B cell (primary cell): ENCODE measurements around the gene PTPRN2. TPM values are rescaled to one million over a fixed set of nuclear protein-coding genes. Genes with fewer than 3 reads are reported as not detected.

Experiments
- ATAC-seq: fragments of 200-7000 bp; cut with Tn5 transposase; one replicate; pipeline ENCODE4 v1.10.0; 2021; ENCODE audit warnings: low read depth, mild to moderate bottlenecking, moderate number of reproducible peaks, moderate library complexity
- CTCF ChIA-PET: fragments of 350-600 bp; sonication (Branson Sonifier 250); formaldehyde crosslinking; loops from one replicate; lab custom pipeline; 2021; ENCODE audit warnings: antibody characterized with exemption, inconsistent platforms; lab: Charles Lee
- POLR2A ChIA-PET: fragments of 350-600 bp; sonication (Branson Sonifier 250); formaldehyde crosslinking; loops from one replicate; lab custom pipeline; 2021; ENCODE audit warnings: antibody characterized with exemption; lab: Charles Lee
- DNase-seq: peaks from one replicate; pipeline ENCODE4 v3.0.0; 2013
- H2AFZ ChIP-seq: 2 replicates; pipeline ENCODE4 v1.6.1; 2012; ENCODE audit warnings: mild to moderate bottlenecking, low read depth, low read length; ENCODE audit not compliant: insufficient read depth, poor library complexity, severe bottlenecking
- H3K27ac ChIP-seq, 2 donors: 1 replicate in 1 of 2; 2 replicates in 1 of 2; pipeline ENCODE4 v1.5.1; 2012 to 2013; ENCODE audit warnings: low read length in 2 of 2, mild to moderate bottlenecking in 2 of 2, moderate library complexity in 1 of 2
- H3K27me3 ChIP-seq, 4 experiments: fragments of 200-600 bp in 1 of 4; sonication (generic) in 1 of 4; replicated peaks in 1 of 4; 1 replicate in 2 of 4; 2 replicates in 2 of 4; pipeline versions ENCODE4 v1.6.1 to v1.7.0; 2013 to 2016; ENCODE audit warnings: low read length in 3 of 4, mild to moderate bottlenecking in 2 of 4, mixed read lengths in 1 of 4, moderate library complexity in 1 of 4; ENCODE audit not compliant: insufficient read depth in 4 of 4, control insufficient read depth in 3 of 4; ENCODE audit errors: control extremely low read depth in 1 of 4
- H3K36me3 ChIP-seq, 2 experiments: replicated peaks in 1 of 2; 1 replicate in 1 of 2; 2 replicates in 1 of 2; pipeline versions ENCODE4 v1.6.1 to v1.7.1; 2013; ENCODE audit warnings: low read length in 1 of 2; ENCODE audit not compliant: insufficient read depth in 2 of 2, control insufficient read depth in 1 of 2; ENCODE audit errors: control extremely low read depth in 1 of 2, extremely low read depth in 1 of 2
- H3K4me1 ChIP-seq, 2 donors: fragments of 200-600 bp in 1 of 2; sonication (generic) in 1 of 2; 1 replicate in 1 of 2; 2 replicates in 1 of 2; pipeline versions ENCODE4 v1.5.1 to v1.6.1; 2013 to 2017; ENCODE audit warnings: low read length in 2 of 2; ENCODE audit not compliant: control insufficient read depth in 2 of 2, insufficient read depth in 2 of 2
- H3K4me2 ChIP-seq: replicated peaks from 2 replicates; pipeline ENCODE3; 2012; ENCODE audit warnings: mild to moderate bottlenecking, low read depth, low read length; ENCODE audit not compliant: poor library complexity, severe bottlenecking
- H3K4me3 ChIP-seq, 5 experiments: fragments of 200-600 bp in 1 of 5; sonication (generic) in 1 of 5; 1 replicate in 3 of 5; 2 replicates in 2 of 5; pipeline versions ENCODE4 v1.5.1 to v1.7.0; 2011 to 2016; ENCODE audit warnings: low read length in 4 of 5, mild to moderate bottlenecking in 4 of 5, low read depth in 2 of 5, control low read depth in 1 of 5, moderate library complexity in 1 of 5; ENCODE audit not compliant: insufficient read depth in 1 of 5; ENCODE audit errors: control extremely low read depth in 1 of 5, extremely low read depth in 1 of 5
- H3K79me2 ChIP-seq: fragments of 200-600 bp; sonication (generic); one replicate; pipeline ENCODE4 v1.6.0; 2016; ENCODE audit warnings: low read length; ENCODE audit not compliant: control insufficient read depth, insufficient read depth
- H3K9ac ChIP-seq: fragments of 200-600 bp; sonication (generic); 2 replicates; pipeline ENCODE4 v1.6.1; 2017; ENCODE audit warnings: mild to moderate bottlenecking, low read length, moderate library complexity
- H3K9me3 ChIP-seq, 3 donors: one replicate each; pipeline versions ENCODE4 v1.6.1 to v1.7.1; 2013; ENCODE audit warnings: low read length in 2 of 3; ENCODE audit not compliant: control insufficient read depth in 2 of 3, insufficient read depth in 1 of 3; ENCODE audit errors: control extremely low read depth in 1 of 3
- H4K20me1 ChIP-seq: 2 replicates; pipeline ENCODE4 v1.6.0; 2012; ENCODE audit warnings: mild to moderate bottlenecking, low read length; ENCODE audit not compliant: insufficient read depth, control insufficient read depth, poor library complexity, severe bottlenecking
- H3K27ac Mint-ChIP-seq: one replicate; pipeline ENCODE4 v1.8.0; 2021; ENCODE audit warnings: mixed read lengths
- H3K27me3 Mint-ChIP-seq: one replicate; pipeline ENCODE4 v1.8.0; 2021; ENCODE audit warnings: mixed read lengths
- H3K4me1 Mint-ChIP-seq: one replicate; pipeline ENCODE4 v1.8.0; 2021; ENCODE audit warnings: mixed read lengths
- H3K4me3 Mint-ChIP-seq: one replicate; pipeline ENCODE4 v1.8.0; 2021; ENCODE audit warnings: mixed read lengths
- H3K9me3 Mint-ChIP-seq: one replicate; pipeline ENCODE4 v1.8.0; 2022; ENCODE audit warnings: mixed read lengths; ENCODE audit not compliant: insufficient read depth
- EZH2 ChIP-seq: IDR thresholded peaks from 2 replicates; pipeline ENCODE4 v1.6.1; 2012; ENCODE audit warnings: borderline replicate concordance, low read depth, mild to moderate bottlenecking, moderate library complexity, low read length; ENCODE audit not compliant: insufficient read depth, poor library complexity, severe bottlenecking
- WGBS: methylation state at CpG from one replicate; pipeline ENCODE4 v1.1.5; 2013; ENCODE audit warnings: missing lambda C conversion rate; ENCODE audit not compliant: insufficient coverage; 5-methylcytosine and 5-hydroxymethylcytosine counted together
- intact Hi-C: fragments of 100-400 bp; cut with micrococcal nuclease; formaldehyde crosslinking; loops from one replicate; pipeline ENCODE4 v1.10.0; 2022
- polyA plus RNA-seq: library from polyadenylated mRNA; depleted of rRNA; stranded (reverse); fragments of >200 nt; gene quantifications from 2 replicates; pipeline ENCODE4 v1.2.3, GENCODE V29; 2012
- total RNA-seq, 2 donors: library from RNA; stranded (reverse); fragments of 120-200 nt in 1 of 2; gene quantifications; 1 replicate in 1 of 2; 2 replicates in 1 of 2; pipeline versions ENCODE4 v1.2.3 to v1.2.4, GENCODE V29; 2013 to 2022
- TF ChIP-seq, protein P1 (sequence below): fragments of 200-600 bp; IDR thresholded peaks from one replicate; pipeline ENCODE4 v1.8.0; 2022; ENCODE audit warnings: antibody characterized with exemption, mild to moderate bottlenecking

PTPRN2 gene
- total and polyA plus RNA-seq, 2 donors (not counting 1 experiment from before 2014, with no cell fraction given), result 2.0 to 5.0 TPM

DNA sequence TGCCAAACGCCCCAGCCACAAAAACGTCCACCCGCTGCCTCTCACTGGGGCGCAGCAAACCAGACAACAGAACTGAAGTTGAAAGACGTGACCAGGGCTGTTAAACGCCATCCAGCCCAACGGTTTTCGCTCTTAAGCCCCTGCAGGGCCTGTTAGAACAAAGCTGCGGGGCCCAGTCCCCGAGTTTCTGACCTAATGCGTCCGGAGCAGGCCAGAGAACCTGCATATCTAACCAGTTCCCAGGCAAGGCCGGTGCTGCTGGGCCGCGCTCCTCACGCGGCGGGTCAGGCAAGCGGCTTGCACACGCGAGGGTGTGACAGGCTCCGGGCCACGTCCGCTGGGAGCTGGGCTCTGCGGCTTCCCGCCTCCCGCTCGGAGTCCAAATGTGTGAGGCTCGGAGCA lies 87.0 kb downstream of the PTPRN2 start:
- Histone ChIP-seq H4K20me1 (no peaks in the 10 kb centered on the region), H3K79me2 (no peaks in the 10 kb centered on the region), H3K4me2 (no peak overlapping the region), H3K27me3 (peaks cover 0 to 6% (median 0%) of the 10 kb centered on the region in 4 experiments), H3K27ac (no peak overlapping the region), H3K9me3 (peaks cover 0 to 6% (median 4%) of the 10 kb centered on the region in 3 donors), H3K4me1 (no peaks in the 10 kb centered on the region), H2AFZ (no peak overlapping the region), H3K36me3 (no peaks in the 10 kb centered on the region), H3K9ac (no peak overlapping the region), H3K4me3 (no peak overlapping the region)
- no peaks in the 10 kb centered on the region for H3K4me1 Mint-ChIP-seq
- peaks cover 11% of the 10 kb centered on the region for H3K27me3 Mint-ChIP-seq
- TF ChIP-seq, protein P1, sequence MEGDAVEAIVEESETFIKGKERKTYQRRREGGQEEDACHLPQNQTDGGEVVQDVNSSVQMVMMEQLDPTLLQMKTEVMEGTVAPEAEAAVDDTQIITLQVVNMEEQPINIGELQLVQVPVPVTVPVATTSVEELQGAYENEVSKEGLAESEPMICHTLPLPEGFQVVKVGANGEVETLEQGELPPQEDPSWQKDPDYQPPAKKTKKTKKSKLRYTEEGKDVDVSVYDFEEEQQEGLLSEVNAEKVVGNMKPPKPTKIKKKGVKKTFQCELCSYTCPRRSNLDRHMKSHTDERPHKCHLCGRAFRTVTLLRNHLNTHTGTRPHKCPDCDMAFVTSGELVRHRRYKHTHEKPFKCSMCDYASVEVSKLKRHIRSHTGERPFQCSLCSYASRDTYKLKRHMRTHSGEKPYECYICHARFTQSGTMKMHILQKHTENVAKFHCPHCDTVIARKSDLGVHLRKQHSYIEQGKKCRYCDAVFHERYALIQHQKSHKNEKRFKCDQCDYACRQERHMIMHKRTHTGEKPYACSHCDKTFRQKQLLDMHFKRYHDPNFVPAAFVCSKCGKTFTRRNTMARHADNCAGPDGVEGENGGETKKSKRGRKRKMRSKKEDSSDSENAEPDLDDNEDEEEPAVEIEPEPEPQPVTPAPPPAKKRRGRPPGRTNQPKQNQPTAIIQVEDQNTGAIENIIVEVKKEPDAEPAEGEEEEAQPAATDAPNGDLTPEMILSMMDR, result no peak
- TF ChIP-seq EZH2, result no peak
- ChIA-PET POLR2A (no interaction called here), CTCF (no interaction called here)
- peaks cover 2% of the 10 kb centered on the region for H3K9me3 Mint-ChIP-seq
- intact Hi-C loops, result no loop called here
- WGBS, result 74% methylated on average over 28 of the region's 29 CpGs
- no peak for DNase-seq
- H3K4me3 Mint-ChIP-seq, result no peak overlapping the region
- ATAC-seq, result no peak
- H3K27ac Mint-ChIP-seq, result no peak overlapping the region

DNA sequence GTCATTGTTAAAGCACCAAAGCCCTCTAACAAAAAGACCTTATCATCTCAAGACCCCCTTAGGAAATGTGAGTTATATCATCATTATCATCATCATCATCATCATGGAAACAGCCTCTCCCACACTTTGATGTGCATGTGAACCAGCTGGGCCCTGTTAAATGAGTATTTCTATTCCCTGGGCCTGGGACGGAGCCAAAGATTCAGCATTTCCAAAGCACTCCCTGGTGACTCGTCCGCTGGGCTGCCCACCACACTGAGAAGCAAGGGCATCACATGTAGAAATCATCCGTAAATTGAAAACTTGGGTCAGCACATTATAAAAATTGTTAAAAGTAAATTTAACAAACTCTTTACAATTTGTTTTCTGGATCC lies 88.6 kb downstream of the PTPRN2 start:
- H3K27me3 Mint-ChIP-seq, result peaks cover 5% of the 10 kb centered on the region
- no peak overlapping the region for H3K27ac ChIP-seq
- DNase-seq (no peak), ATAC-seq (no peak)
- no peak overlapping the region for H3K4me3 Mint-ChIP-seq
- CTCF ChIA-PET, result no interaction called here
- H3K9ac ChIP-seq, result no peak overlapping the region
- H3K9me3 Mint-ChIP-seq, result no peaks in the 10 kb centered on the region
- H3K27ac Mint-ChIP-seq, result no peak overlapping the region
- H3K27me3 ChIP-seq, result peaks cover 0 to 6% (median 0%) of the 10 kb centered on the region in 4 experiments
- H3K4me3 ChIP-seq, result no peak overlapping the region
- H3K36me3 ChIP-seq, result no peaks in the 10 kb centered on the region
- TF ChIP-seq, protein P1, result no peak
- no peak for TF ChIP-seq EZH2
- H3K79me2 ChIP-seq, result no peaks in the 10 kb centered on the region
- H4K20me1 ChIP-seq, result no peaks in the 10 kb centered on the region
- H3K4me2 ChIP-seq, result no peak overlapping the region
- peaks cover 1% of the 10 kb centered on the region for H3K4me1 Mint-ChIP-seq
- POLR2A ChIA-PET, result no interaction called here
- no peaks in the 10 kb centered on the region for H3K4me1 ChIP-seq
- H2AFZ ChIP-seq, result no peak overlapping the region
- 100% methylated on average over 1 of the region's 4 CpGs for WGBS
- H3K9me3 ChIP-seq, result no peaks in the 10 kb centered on the region
- intact Hi-C loops, result no loop called here
